ENCODE data around the gene CDK2. TPM values are rescaled to one million over a fixed set of nuclear protein-coding genes. Genes with fewer than 3 reads are reported as not detected.

Gene CDK2
- total RNA-seq, 1 donor from 2014 or later, result 66.9 TPM

- no peak for DNase-seq (ENCODE audit: low spot score, unreplicated experiment)
- Mint-ChIP-seq H3K27ac (no peak overlapping the region), H3K36me3 (ENCODE audit: insufficient read depth) (peaks cover 11% of the 10 kb centered on the region), H3K4me3 (ENCODE audit: low read depth) (no peak overlapping the region), H3K27me3 (no peaks in the 10 kb centered on the region), H3K4me1 (ENCODE audit: low read depth) (peaks cover 30% of the 10 kb centered on the region), H3K9me3 (ENCODE audit: low read depth) (no peaks in the 10 kb centered on the region)
- TF ChIP-seq, protein P1, sequence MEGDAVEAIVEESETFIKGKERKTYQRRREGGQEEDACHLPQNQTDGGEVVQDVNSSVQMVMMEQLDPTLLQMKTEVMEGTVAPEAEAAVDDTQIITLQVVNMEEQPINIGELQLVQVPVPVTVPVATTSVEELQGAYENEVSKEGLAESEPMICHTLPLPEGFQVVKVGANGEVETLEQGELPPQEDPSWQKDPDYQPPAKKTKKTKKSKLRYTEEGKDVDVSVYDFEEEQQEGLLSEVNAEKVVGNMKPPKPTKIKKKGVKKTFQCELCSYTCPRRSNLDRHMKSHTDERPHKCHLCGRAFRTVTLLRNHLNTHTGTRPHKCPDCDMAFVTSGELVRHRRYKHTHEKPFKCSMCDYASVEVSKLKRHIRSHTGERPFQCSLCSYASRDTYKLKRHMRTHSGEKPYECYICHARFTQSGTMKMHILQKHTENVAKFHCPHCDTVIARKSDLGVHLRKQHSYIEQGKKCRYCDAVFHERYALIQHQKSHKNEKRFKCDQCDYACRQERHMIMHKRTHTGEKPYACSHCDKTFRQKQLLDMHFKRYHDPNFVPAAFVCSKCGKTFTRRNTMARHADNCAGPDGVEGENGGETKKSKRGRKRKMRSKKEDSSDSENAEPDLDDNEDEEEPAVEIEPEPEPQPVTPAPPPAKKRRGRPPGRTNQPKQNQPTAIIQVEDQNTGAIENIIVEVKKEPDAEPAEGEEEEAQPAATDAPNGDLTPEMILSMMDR (IDR thresholded peaks at IDR 0.05; ENCODE audit: unreplicated experiment), result no peak
Observed at GRCh38 chr12:56004211-56004610, 37.6 kb downstream of the CDK2 start.

DNA sequence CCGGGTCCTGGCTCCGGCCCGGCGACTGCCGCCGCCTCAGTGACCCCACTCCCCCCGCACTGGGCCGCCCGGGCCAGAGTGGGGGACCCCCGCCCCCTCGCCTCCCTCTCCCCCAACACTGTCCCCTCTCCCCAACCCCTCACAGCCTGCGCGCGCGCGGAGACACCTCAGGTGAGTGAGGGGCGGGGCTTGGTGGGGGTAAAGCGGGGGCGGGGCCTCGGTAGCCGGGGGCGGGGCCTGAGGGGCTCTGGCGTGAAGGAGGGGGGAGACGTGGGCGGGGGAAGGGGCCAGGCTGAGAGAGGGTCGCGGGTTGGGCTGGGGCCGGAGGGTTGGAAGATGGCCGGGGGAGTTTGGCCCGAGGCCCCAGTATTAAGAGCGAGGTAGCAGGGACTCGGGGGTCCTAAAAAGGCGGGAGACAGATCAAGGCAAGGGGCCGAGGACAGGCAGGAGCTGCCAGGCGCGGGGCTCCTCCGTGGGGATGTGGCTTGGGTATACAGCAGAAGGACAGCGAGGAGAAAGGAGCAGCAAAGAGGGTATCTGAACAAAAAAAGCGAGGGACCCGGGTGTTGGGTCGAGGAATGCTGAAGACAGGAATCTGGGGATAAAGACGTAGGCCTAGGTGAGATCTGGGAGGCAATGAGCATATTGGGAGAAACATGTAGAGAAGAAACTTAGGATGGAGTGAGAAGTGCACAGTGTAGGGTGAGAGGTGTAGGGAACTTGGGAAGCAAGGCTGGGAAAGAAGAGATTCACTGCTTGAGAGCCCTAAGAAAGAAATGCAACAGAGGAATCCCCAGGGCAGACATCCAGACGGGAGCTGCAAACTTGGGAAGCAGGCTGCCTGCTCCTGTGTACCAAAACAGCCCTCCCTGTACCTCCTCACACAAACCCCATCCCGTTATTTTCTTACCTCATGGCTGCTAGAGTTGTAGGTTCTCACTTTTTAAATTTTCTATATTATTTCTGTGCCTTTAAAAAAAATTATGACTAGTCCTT lies 41.2 kb downstream of the CDK2 start:
- Mint-ChIP-seq H3K36me3 (ENCODE audit: insufficient read depth) (peaks cover 4% of the 10 kb centered on the region), H3K27ac (peak overlapping the region; percentile 89), H3K27me3 (no peaks in the 10 kb centered on the region), H3K4me1 (ENCODE audit: low read depth) (peaks cover 21% of the 10 kb centered on the region), H3K9me3 (ENCODE audit: low read depth) (no peaks in the 10 kb centered on the region), H3K4me3 (ENCODE audit: low read depth) (peak overlapping the region; percentile 87)
- DNase-seq (ENCODE audit: low spot score, unreplicated experiment), result peak; percentile 70
- TF ChIP-seq, protein P1 (IDR thresholded peaks at IDR 0.05; ENCODE audit: unreplicated experiment), result no peak

DNA sequence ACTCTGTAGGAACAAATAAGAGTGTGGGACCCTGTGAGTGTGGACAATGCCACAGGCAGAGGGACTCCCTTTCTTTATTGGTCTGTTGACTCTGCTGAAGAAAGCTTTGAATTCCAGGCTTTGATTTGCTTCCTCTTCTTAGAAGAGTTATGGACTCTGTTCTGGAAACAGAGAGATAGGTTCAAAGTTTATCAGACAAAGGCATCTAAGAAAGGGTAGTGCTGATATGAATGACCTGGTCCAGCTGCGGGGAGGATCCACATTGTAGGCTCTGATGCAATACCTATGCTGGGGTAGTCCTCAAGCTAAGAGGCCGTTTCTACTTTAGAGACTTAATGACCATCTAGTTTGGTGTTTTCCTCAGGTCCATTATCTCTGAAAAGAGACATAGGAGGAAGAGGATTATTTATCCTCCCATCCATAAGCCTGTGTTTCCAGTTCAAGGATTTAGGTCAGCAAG lies 43.5 kb downstream of the CDK2 start:
- H3K27me3 Mint-ChIP-seq, result no peaks in the 10 kb centered on the region
- H3K4me1 Mint-ChIP-seq (ENCODE audit: low read depth), result peaks cover 22% of the 10 kb centered on the region
- TF ChIP-seq, protein P1 (IDR thresholded peaks at IDR 0.05; ENCODE audit: unreplicated experiment), result no peak
- H3K9me3 Mint-ChIP-seq (ENCODE audit: low read depth), result no peaks in the 10 kb centered on the region
- H3K4me3 Mint-ChIP-seq (ENCODE audit: low read depth), result peak overlapping the region; percentile 40
- no peak overlapping the region for H3K27ac Mint-ChIP-seq
- H3K36me3 Mint-ChIP-seq (ENCODE audit: insufficient read depth), result peaks cover 2% of the 10 kb centered on the region
- DNase-seq (ENCODE audit: low spot score, unreplicated experiment), result no peak

DNA sequence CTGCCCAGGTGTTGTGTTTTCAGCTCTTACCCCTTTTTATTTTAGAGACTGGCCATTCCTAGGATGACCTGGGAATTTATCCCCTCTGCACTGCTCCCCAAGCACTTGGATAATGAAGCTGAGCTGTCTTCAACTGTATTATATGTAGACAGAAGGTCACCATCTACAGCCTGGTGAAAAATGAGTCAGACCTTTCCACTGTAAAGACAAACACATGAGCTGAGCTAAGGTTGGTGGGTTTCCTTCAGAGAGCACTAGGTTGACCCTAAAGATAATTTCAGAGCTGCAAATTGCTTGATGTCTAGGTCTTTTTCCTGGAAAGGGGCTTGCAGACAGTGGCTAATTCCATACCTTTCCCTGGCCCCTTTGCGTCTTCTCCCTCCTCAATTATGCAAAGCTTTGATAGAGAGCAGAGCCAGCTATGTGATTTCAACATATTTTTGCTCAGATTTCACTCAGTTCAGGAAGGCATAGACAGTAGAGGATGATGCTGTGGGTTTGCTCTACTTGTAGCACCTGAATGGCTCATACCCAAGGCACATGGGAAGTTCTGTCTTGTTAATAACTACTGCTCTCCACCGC lies 45.0 kb downstream of the CDK2 start:
- peaks cover 2% of the 10 kb centered on the region for H3K36me3 Mint-ChIP-seq (ENCODE audit: insufficient read depth)
- peaks cover 18% of the 10 kb centered on the region for H3K4me1 Mint-ChIP-seq (ENCODE audit: low read depth)
- DNase-seq (ENCODE audit: low spot score, unreplicated experiment), result no peak
- TF ChIP-seq, protein P1 (IDR thresholded peaks at IDR 0.05; ENCODE audit: unreplicated experiment), result no peak
- no peaks in the 10 kb centered on the region for H3K27me3 Mint-ChIP-seq
- no peaks in the 10 kb centered on the region for H3K9me3 Mint-ChIP-seq (ENCODE audit: low read depth)
- H3K27ac Mint-ChIP-seq, result no peak overlapping the region
- no peak overlapping the region for H3K4me3 Mint-ChIP-seq (ENCODE audit: low read depth)

GRCh38 chr12:56013482-56013881 lies 46.9 kb downstream of the CDK2 start:
- Mint-ChIP-seq H3K36me3 (ENCODE audit: insufficient read depth) (peaks cover 4% of the 10 kb centered on the region), H3K4me1 (ENCODE audit: low read depth) (peaks cover 9% of the 10 kb centered on the region), H3K9me3 (ENCODE audit: low read depth) (no peaks in the 10 kb centered on the region), H3K4me3 (ENCODE audit: low read depth) (no peak overlapping the region), H3K27me3 (no peaks in the 10 kb centered on the region), H3K27ac (no peak overlapping the region)
- no peak for DNase-seq (ENCODE audit: low spot score, unreplicated experiment)
- TF ChIP-seq, protein P1 (IDR thresholded peaks at IDR 0.05; ENCODE audit: unreplicated experiment), result no peak
